ENCODE measurements around the gene NRG2.

DNA sequence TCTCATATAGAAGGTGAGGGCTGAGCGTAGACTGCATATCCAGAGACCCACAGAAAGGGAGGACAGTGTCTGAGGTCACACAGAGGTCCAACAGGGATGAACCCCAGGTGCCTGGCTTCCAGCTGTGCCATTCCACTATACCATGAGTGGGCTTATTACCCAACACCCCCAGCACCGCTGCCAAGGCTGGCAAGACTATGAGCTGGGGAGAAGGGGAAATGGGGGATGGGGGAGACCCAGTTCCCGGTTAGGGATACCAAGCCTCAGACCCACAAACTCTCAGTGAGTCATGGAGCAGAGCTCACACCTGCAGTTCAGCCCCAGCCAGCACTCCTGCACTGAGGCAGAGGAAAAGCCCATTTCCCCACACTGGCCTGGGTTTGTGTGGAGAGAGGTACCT is 141.1 kb downstream of the NRG2 start:
- TF ChIP-seq CTCF (IDR thresholded peaks at IDR 0.05) (no peak), POLR2A (IDR thresholded peaks at IDR 0.05) (no peak)
